ENCODE data around the gene MEI1. TPM values are rescaled to one million over a fixed set of nuclear protein-coding genes. Genes with fewer than 3 reads are reported as not detected.

Gene MEI1
- total RNA-seq, 1 experiment from 2014 or later: 0.35 TPM

DNA sequence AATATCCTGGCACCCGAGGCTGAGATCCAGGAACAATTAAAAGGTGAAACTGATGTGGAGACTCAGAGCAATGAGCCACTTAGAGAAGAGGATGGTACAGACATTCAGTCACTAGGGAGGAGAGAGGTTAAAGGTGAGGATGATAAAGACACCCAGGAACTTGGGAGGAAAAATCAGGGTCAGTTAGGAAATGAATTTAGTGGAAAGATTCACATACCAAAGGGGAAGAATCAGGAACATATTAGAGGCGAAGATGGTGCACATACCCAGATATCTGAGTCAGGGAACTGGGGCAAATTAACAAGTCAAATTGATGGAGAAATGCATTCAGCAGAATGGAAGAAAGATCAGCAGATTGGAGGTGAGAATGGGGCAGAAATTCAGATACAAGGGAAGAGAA is 4.1 kb upstream of the MEI1 start:
- peaks cover 10% of the 10 kb centered on the region for H3K4me1 Mint-ChIP-seq
- H3K27me3 Mint-ChIP-seq (ENCODE audit: low read depth): peaks cover 15% of the 10 kb centered on the region
- ChIA-PET CTCF (no interaction called here), POLR2A (no interaction called here)
- no peaks in the 10 kb centered on the region for H3K9me3 Mint-ChIP-seq
- TF ChIP-seq IRF2 (CRISPR knock-in tag; IDR thresholded peaks at IDR 0.05; ENCODE audit: borderline replicate concordance, low read depth) (no peak), NFATC4 (CRISPR knock-in tag; IDR thresholded peaks at IDR 0.05) (no peak), NR2C2 (CRISPR knock-in tag; IDR thresholded peaks at IDR 0.05) (no peak), NFE2L1 (CRISPR knock-in tag; IDR thresholded peaks at IDR 0.05) (no peak), MYBL2 (CRISPR knock-in tag; IDR thresholded peaks at IDR 0.05) (no peak), SMAD4 (CRISPR knock-in tag; IDR thresholded peaks at IDR 0.05) (no peak), MXD4 (CRISPR knock-in tag; IDR thresholded peaks at IDR 0.05; ENCODE audit: borderline replicate concordance) (no peak), ZBTB21 (CRISPR knock-in tag; IDR thresholded peaks at IDR 0.05; ENCODE audit: borderline replicate concordance) (no peak)
- TF ChIP-seq, protein P1, sequence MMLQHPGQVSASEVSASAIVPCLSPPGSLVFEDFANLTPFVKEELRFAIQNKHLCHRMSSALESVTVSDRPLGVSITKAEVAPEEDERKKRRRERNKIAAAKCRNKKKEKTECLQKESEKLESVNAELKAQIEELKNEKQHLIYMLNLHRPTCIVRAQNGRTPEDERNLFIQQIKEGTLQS (CRISPR knock-in tag; conservative IDR thresholded peaks at IDR 0.05): no peak
- TF ChIP-seq, protein P2, sequence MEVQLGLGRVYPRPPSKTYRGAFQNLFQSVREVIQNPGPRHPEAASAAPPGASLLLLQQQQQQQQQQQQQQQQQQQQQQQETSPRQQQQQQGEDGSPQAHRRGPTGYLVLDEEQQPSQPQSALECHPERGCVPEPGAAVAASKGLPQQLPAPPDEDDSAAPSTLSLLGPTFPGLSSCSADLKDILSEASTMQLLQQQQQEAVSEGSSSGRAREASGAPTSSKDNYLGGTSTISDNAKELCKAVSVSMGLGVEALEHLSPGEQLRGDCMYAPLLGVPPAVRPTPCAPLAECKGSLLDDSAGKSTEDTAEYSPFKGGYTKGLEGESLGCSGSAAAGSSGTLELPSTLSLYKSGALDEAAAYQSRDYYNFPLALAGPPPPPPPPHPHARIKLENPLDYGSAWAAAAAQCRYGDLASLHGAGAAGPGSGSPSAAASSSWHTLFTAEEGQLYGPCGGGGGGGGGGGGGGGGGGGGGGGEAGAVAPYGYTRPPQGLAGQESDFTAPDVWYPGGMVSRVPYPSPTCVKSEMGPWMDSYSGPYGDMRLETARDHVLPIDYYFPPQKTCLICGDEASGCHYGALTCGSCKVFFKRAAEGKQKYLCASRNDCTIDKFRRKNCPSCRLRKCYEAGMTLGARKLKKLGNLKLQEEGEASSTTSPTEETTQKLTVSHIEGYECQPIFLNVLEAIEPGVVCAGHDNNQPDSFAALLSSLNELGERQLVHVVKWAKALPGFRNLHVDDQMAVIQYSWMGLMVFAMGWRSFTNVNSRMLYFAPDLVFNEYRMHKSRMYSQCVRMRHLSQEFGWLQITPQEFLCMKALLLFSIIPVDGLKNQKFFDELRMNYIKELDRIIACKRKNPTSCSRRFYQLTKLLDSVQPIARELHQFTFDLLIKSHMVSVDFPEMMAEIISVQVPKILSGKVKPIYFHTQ (CRISPR knock-in tag; IDR thresholded peaks at IDR 0.05): no peak
- TF ChIP-seq, protein P3, sequence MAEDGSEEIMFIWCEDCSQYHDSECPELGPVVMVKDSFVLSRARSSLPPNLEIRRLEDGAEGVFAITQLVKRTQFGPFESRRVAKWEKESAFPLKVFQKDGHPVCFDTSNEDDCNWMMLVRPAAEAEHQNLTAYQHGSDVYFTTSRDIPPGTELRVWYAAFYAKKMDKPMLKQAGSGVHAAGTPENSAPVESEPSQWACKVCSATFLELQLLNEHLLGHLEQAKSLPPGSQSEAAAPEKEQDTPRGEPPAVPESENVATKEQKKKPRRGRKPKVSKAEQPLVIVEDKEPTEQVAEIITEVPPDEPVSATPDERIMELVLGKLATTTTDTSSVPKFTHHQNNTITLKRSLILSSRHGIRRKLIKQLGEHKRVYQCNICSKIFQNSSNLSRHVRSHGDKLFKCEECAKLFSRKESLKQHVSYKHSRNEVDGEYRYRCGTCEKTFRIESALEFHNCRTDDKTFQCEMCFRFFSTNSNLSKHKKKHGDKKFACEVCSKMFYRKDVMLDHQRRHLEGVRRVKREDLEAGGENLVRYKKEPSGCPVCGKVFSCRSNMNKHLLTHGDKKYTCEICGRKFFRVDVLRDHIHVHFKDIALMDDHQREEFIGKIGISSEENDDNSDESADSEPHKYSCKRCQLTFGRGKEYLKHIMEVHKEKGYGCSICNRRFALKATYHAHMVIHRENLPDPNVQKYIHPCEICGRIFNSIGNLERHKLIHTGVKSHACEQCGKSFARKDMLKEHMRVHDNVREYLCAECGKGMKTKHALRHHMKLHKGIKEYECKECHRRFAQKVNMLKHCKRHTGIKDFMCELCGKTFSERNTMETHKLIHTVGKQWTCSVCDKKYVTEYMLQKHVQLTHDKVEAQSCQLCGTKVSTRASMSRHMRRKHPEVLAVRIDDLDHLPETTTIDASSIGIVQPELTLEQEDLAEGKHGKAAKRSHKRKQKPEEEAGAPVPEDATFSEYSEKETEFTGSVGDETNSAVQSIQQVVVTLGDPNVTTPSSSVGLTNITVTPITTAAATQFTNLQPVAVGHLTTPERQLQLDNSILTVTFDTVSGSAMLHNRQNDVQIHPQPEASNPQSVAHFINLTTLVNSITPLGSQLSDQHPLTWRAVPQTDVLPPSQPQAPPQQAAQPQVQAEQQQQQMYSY (CRISPR knock-in tag; IDR thresholded peaks at IDR 0.05): no peak
- TF ChIP-seq, protein P4, sequence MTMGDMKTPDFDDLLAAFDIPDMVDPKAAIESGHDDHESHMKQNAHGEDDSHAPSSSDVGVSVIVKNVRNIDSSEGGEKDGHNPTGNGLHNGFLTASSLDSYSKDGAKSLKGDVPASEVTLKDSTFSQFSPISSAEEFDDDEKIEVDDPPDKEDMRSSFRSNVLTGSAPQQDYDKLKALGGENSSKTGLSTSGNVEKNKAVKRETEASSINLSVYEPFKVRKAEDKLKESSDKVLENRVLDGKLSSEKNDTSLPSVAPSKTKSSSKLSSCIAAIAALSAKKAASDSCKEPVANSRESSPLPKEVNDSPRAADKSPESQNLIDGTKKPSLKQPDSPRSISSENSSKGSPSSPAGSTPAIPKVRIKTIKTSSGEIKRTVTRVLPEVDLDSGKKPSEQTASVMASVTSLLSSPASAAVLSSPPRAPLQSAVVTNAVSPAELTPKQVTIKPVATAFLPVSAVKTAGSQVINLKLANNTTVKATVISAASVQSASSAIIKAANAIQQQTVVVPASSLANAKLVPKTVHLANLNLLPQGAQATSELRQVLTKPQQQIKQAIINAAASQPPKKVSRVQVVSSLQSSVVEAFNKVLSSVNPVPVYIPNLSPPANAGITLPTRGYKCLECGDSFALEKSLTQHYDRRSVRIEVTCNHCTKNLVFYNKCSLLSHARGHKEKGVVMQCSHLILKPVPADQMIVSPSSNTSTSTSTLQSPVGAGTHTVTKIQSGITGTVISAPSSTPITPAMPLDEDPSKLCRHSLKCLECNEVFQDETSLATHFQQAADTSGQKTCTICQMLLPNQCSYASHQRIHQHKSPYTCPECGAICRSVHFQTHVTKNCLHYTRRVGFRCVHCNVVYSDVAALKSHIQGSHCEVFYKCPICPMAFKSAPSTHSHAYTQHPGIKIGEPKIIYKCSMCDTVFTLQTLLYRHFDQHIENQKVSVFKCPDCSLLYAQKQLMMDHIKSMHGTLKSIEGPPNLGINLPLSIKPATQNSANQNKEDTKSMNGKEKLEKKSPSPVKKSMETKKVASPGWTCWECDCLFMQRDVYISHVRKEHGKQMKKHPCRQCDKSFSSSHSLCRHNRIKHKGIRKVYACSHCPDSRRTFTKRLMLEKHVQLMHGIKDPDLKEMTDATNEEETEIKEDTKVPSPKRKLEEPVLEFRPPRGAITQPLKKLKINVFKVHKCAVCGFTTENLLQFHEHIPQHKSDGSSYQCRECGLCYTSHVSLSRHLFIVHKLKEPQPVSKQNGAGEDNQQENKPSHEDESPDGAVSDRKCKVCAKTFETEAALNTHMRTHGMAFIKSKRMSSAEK (CRISPR knock-in tag; IDR thresholded peaks at IDR 0.05; ENCODE audit: borderline replicate concordance): no peak
- TF ChIP-seq, protein P5, sequence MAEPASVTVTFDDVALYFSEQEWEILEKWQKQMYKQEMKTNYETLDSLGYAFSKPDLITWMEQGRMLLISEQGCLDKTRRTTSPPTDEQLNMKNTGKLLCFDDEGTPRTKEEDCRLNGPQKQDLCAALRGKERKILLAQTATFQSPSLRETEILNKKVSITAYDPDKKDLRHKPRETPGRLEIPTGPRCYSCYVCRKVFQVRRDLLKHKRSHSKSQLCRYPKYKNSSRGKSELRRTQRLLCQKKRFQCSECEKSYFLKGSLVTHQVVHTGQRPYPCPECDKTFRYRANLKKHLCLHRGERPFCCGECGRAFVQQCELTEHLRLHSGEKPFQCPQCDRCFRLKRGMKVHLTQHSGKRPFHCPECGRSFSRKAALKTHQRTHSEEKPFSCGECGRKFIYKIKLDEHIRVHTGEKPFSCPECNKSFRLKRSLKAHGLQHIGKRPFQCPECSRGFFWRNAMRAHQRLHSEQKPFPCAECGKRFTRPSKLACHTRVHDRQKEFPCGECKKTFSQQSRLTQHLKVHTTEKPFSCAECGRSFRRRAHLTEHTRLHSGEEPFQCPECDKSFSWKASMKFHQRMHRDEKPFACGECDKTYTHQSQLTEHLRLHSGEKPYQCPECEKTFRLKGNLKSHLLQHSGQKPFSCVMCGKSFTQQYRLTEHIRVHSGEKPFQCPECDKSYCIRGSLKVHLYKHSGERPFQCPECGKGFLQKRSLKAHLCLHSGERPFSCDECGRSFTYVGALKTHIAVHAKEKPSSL (CRISPR knock-in tag; conservative IDR thresholded peaks at IDR 0.05): no peak
- TF ChIP-seq, protein P6, sequence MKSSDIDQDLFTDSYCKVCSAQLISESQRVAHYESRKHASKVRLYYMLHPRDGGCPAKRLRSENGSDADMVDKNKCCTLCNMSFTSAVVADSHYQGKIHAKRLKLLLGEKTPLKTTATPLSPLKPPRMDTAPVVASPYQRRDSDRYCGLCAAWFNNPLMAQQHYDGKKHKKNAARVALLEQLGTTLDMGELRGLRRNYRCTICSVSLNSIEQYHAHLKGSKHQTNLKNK (CRISPR knock-in tag; IDR thresholded peaks at IDR 0.05): no peak
- no peak overlapping the region for H3K27ac Mint-ChIP-seq
- ATAC-seq (no peak), DNase-seq (ENCODE audit: low spot score) (no peak)
- no peak overlapping the region for H3K4me3 Mint-ChIP-seq
- H3K36me3 Mint-ChIP-seq: no peaks in the 10 kb centered on the region; the same call in none of the 2 replicates

Data from WTC11 (cell line).